Heart left ventricle (tissue), 13 donors: ENCODE data around the gene ICE1.

Experiments used
- POLR2A ChIP-seq, 2 donors: fragments of 450-650 bp; IDR thresholded peaks; one replicate each; pipeline ENCODE4 v1.6.1; 2017; ENCODE audit warnings: antibody characterized with exemption in 2 of 2, mild to moderate bottlenecking in 2 of 2, moderate library complexity in 2 of 2
- TF ChIP-seq, protein P1 (sequence below), 12 donors: fragments of 200-600 bp; sonication (generic) in 4 of 12; IDR thresholded peaks; one replicate each; pipeline versions ENCODE4 v1.5.0 to v1.8.0; 2018 to 2022; ENCODE audit warnings: antibody characterized with exemption in 12 of 12, mild to moderate bottlenecking in 5 of 12
- donor health status: ischemic (EF 13 %, LVEDD 7.1; RV severe dilation, severe dysfunction).
- donor health status: DM: no; HTN: yes; CAD: no.
- donor health status: DM: no; HTN: no; CAD: no.
- donor health status: ischemic (EF 25% LVEDD 6.9; RV normal size, moderate dysfunction).
- donor health status: ischemic (EF 25% LVEDD 5.7; RV mildly dilated, moderate dysfunction).
- donor health status: ischemic (EF 35%, LVEDD 5.7; RV mildly dilated, moderate dysfunction).
- donor health status: nonischemic (EF 11% LVEDD 7.7; RV severe dilation, severe dysfunction).
- donor health status: DM: yes; HTN: yes; CAD: no.
- donor health status: PGD.
- donor health status: ischemic (EF 29% LVEDD 5.4; RV normal size, mild dysfunction).
- donor health status: nonischemic (EF 23%, LVEDD 6.1; RV moderate dilation, normal function).

DNA sequence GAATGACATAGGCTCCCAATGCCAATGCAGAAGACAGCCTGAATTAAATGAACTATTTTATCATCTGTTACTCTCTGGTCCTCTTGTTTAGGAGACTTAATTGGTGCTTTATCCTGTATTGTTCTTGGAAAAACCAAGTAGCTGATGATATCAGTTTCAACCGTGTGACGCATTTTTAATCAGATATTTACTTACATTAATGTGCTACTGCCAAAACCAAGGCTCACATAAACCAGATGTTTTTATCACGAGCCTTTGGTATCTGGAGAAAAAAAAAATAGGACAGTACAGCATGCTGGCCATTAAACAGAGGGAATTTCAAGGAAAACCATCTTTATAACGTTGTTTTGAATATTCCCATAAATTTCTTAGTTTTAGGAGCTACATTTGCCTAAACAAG, 90.1 kb downstream of the ICE1 start:
- no peak for TF ChIP-seq POLR2A (IDR thresholded peaks at IDR 0.05)
- TF ChIP-seq, protein P1, sequence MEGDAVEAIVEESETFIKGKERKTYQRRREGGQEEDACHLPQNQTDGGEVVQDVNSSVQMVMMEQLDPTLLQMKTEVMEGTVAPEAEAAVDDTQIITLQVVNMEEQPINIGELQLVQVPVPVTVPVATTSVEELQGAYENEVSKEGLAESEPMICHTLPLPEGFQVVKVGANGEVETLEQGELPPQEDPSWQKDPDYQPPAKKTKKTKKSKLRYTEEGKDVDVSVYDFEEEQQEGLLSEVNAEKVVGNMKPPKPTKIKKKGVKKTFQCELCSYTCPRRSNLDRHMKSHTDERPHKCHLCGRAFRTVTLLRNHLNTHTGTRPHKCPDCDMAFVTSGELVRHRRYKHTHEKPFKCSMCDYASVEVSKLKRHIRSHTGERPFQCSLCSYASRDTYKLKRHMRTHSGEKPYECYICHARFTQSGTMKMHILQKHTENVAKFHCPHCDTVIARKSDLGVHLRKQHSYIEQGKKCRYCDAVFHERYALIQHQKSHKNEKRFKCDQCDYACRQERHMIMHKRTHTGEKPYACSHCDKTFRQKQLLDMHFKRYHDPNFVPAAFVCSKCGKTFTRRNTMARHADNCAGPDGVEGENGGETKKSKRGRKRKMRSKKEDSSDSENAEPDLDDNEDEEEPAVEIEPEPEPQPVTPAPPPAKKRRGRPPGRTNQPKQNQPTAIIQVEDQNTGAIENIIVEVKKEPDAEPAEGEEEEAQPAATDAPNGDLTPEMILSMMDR (IDR thresholded peaks at IDR 0.05): no peak
